Neural cell (in vitro differentiated cells): Measurements from ENCODE around the gene CGB7. TPM values are rescaled to one million over a fixed set of nuclear protein-coding genes. Genes with fewer than 3 reads are reported as not detected.
"Not testable (repeated sequence)": the region's sequence is repeated elsewhere in the genome, so short reads cannot be mapped to it uniquely, and the experiment has no call there.

ENCODE experiments used
- H2AFZ ChIP-seq: fragments of 200-600, 300-800 bp; sonication (generic), shearing (Covaris generic); 2 replicates; pipeline ENCODE4 v1.6.0; 2014; ENCODE audit warnings: low read depth, mild to moderate bottlenecking, antibody characterized with exemption, low read length, moderate library complexity
- H3F3A ChIP-seq: fragments of 200-600 bp; shearing (Covaris generic); 2 replicates; pipeline ENCODE4 v1.6.1; 2016; ENCODE audit warnings: mild to moderate bottlenecking, moderate library complexity, mixed read lengths, antibody characterized with exemption, low read length; ENCODE audit not compliant: insufficient read depth, poor library complexity, severe bottlenecking
- H3K27ac ChIP-seq: fragments of 200-600, 300-800 bp; sonication (generic), shearing (Covaris generic); 2 replicates; pipeline ENCODE4 v1.5.1; 2014; ENCODE audit warnings: mild to moderate bottlenecking, low read length, moderate library complexity
- H3K27me3 ChIP-seq: fragments of 300-800, 200-600 bp; sonication (generic), shearing (Covaris generic); 2 replicates; pipeline ENCODE4 v1.6.0; 2014; ENCODE audit warnings: mild to moderate bottlenecking, low read depth, low read length, moderate library complexity; ENCODE audit not compliant: insufficient read depth
- H3K36me3 ChIP-seq: fragments of 300-800, 200-600 bp; sonication (generic), shearing (Covaris generic); 2 replicates; pipeline ENCODE4 v1.5.1; 2014; ENCODE audit warnings: mild to moderate bottlenecking, antibody characterized with exemption, low read length, moderate library complexity; ENCODE audit not compliant: insufficient read depth
- H3K4me2 ChIP-seq: fragments of 300-800, 200-600 bp; sonication (generic), shearing (Covaris generic); 2 replicates; pipeline ENCODE4 v1.6.0; 2014; ENCODE audit warnings: mild to moderate bottlenecking, low read length
- H3K4me3 ChIP-seq: fragments of 300-800, 200-600 bp; sonication (generic), shearing (Covaris generic); 2 replicates; pipeline ENCODE4 v1.5.1; 2014; ENCODE audit warnings: mild to moderate bottlenecking, low read length, moderate library complexity
- H3K79me2 ChIP-seq: fragments of 200-600 bp; shearing (Covaris generic); replicated peaks from 2 replicates; pipeline ENCODE4 v1.6.0; 2014; ENCODE audit warnings: mild to moderate bottlenecking, low read length, moderate library complexity; ENCODE audit not compliant: insufficient read depth
- H3K9ac ChIP-seq: fragments of 300-800, 200-600 bp; sonication (generic), shearing (Covaris generic); 2 replicates; pipeline ENCODE4 v1.6.1; 2016; ENCODE audit warnings: mild to moderate bottlenecking, low read length, mixed read lengths
- H3K9me2 ChIP-seq: fragments of 200-600 bp; shearing (Covaris generic); 2 replicates; pipeline ENCODE4 v1.6.1; 2016; ENCODE audit warnings: mild to moderate bottlenecking, low read length, mixed read lengths; ENCODE audit not compliant: insufficient read depth
- H3K9me3 ChIP-seq: fragments of 200-600, 300-800 bp; sonication (generic), shearing (Covaris generic); 2 replicates; pipeline ENCODE4 v1.6.1; 2016; ENCODE audit warnings: mild to moderate bottlenecking, mixed run types, low read length, moderate library complexity, mixed read lengths
- H4K20me1 ChIP-seq: fragments of 200-600 bp; shearing (Covaris generic); 2 replicates; pipeline ENCODE4 v1.6.1; 2016; ENCODE audit warnings: mild to moderate bottlenecking, mixed run types; ENCODE audit not compliant: insufficient read depth
- polyA plus RNA-seq: library from polyadenylated mRNA; depleted of rRNA; stranded (reverse); fragments of >200 nt; gene quantifications from 2 replicates; pipeline ENCODE4 v1.2.3, GENCODE V29; 2014

Gene CGB7
- polyA plus RNA-seq, 1 donor from 2014 or later: not detected

DNA sequence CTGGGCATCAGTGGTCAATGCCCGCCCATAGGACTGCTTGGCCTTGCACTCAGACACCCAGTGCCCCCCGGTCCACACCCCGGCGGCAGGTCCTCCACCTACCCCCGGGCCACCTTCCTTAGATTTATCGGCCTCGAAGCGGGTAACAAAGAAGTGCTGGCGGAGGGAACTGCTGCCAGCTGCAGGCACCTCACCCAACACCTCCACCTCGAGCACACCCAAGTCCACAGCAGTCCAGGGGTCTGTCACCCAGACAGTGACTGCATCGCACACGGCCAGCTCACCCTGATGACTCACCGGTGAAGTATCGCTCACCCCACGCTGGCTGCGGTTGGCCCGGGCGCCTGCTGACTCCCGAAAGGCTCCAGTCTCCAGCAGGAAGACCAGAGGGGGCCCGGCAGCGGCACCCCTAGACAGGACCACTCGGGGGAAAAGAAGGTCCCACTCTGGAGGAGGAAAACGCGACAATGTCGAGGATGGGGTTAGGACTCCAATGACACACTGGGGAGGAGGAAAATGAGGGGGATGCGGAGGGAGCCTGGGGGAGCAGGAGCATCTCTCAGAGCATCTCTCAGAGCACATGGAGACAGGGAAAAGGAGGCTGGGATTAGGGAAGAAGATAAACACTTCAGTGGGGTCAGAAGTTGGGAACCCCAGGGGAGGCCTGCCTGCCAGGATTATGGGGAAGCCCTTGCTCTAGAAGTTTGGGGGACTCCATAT, 18.8 kb downstream of the CGB7 start:
- not testable (repeated sequence) for H2AFZ ChIP-seq, H4K20me1 ChIP-seq, H3K27me3 ChIP-seq, H3K36me3 ChIP-seq, H3K9me3 ChIP-seq, H3K27ac ChIP-seq, H3K9me2 ChIP-seq, H3K9ac ChIP-seq, H3F3A ChIP-seq, H3K4me3 ChIP-seq, H3K79me2 ChIP-seq, H3K4me2 ChIP-seq

DNA sequence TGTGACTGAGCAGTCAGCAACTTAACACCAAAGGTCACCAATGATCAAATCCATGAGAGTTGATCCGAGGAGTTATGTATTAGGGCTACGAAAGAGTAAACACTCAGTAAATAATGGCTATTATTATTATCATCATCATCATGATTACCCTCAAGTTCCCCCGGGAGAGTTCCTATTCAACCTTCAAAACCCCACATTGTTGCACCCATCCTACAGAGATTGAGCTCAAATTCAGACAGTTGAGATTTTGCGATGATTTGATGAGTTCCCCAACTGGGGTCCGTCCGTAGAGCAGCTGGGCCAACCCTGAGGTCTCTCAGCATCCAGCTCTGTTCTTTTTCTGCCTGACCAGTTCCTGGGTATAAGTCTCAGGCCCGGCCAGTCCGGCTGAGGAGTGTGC, 19.4 kb downstream of the CGB7 start:
- not testable (repeated sequence) for H3K79me2 ChIP-seq, H2AFZ ChIP-seq, H3K9me3 ChIP-seq, H3K9ac ChIP-seq, H3K36me3 ChIP-seq, H3K4me3 ChIP-seq, H3F3A ChIP-seq, H3K27ac ChIP-seq, H3K4me2 ChIP-seq, H3K9me2 ChIP-seq, H3K27me3 ChIP-seq, H4K20me1 ChIP-seq

DNA sequence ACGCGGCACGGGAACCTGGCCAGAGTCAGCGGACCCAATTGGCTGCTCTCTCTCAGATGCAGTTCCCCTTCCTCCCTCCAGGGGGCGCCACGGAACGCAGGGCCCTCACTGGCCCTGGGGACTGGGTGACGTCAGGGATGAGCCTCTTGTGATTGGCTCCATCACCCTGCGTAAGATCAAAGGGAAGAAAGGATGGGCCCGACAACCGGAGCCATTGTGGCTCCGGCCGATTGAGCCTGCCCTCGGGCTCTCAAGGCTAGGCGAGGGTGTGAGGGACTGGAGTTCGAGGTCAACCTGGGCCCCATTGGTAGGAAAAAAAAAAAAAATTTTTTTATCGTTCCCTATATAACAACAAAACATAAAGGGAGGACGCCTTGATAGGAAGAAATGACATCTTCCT, 20.7 kb downstream of the CGB7 start, which contains the start of gene CGB1:
Gene CGB1, minus strand, starts transcription at position 81 of the 400 bp plus-strand sequence. CDS start 184 bp downstream, outside the sequence.
- H3K79me2 ChIP-seq: not testable (repeated sequence)

DNA sequence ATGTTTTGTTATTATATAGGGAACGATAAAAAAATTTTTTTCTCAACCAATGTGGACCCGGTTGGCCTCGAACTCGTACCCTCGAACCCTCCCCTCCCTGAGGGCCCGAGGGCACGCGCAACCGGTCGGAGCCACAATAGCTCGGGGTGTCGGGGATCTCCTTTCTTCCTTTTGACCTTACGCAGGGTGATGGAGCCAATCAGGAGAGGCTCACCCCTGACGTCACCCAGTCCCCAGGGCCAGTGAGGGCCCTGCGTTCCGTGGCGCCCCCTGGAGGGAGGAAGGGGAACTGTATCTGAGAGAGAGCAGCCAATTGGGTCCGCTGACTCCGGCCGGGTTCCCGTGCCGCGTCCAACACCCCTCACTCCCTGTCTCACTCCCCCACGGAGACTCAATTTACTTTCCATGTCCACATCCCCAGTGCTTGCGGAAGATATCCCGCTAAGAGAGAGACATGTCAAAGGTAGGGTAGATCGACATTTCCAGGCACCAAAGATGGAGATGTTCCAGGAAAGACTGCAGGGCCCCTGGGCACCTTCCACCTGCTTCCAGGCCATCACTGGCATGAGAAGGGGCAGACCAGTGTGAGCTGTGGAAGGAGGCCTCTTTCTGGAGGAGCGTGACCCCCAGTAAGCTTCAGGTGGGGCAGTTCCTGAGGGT, 25.8 kb downstream of the CGB7 start, which contains the start of gene CGB2:
Gene CGB2, plus strand, starts transcription at position 249 of the 660 bp plus-strand sequence. Its CDS starts 206 bp downstream, at position 455.
- not testable (repeated sequence) for H3K9me2 ChIP-seq, H3K4me3 ChIP-seq, H3K4me2 ChIP-seq, H2AFZ ChIP-seq, H4K20me1 ChIP-seq, H3K79me2 ChIP-seq, H3K9me3 ChIP-seq, H3K27me3 ChIP-seq, H3K27ac ChIP-seq, H3F3A ChIP-seq, H3K9ac ChIP-seq, H3K36me3 ChIP-seq

More for the DNA sequence above, 20.7 kb downstream of the CGB7 start, which contains the start of gene CGB1:
- not testable (repeated sequence) for H3K27me3 ChIP-seq, H4K20me1 ChIP-seq, H3K9me2 ChIP-seq, H3K9me3 ChIP-seq, H3K4me3 ChIP-seq, H3K9ac ChIP-seq, H3K27ac ChIP-seq, H2AFZ ChIP-seq, H3K4me2 ChIP-seq, H3F3A ChIP-seq, H3K36me3 ChIP-seq

DNA sequence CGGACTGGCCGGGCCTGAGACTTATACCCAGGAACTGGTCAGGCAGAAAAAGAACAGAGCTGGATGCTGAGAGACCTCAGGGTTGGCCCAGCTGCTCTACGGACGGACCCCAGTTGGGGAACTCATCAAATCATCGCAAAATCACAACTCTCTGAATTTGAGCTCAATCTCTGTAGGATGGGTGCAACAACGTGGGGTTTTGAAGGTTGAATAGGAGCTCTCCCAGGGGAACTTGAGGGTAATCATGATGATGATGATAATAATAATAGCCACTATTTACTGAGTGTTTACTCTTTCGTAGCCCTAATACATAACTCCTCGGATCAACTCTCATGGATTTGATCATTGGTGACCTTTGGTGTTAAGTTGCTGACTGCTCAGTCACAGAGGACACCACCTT, 27.2 kb downstream of the CGB7 start:
- H3K9me3 ChIP-seq, H3K4me3 ChIP-seq, H3K36me3 ChIP-seq, H3K27me3 ChIP-seq, H3K79me2 ChIP-seq, H3F3A ChIP-seq, H3K9ac ChIP-seq, H3K9me2 ChIP-seq, H3K27ac ChIP-seq, H2AFZ ChIP-seq, H3K4me2 ChIP-seq, H4K20me1 ChIP-seq: not testable (repeated sequence)

DNA sequence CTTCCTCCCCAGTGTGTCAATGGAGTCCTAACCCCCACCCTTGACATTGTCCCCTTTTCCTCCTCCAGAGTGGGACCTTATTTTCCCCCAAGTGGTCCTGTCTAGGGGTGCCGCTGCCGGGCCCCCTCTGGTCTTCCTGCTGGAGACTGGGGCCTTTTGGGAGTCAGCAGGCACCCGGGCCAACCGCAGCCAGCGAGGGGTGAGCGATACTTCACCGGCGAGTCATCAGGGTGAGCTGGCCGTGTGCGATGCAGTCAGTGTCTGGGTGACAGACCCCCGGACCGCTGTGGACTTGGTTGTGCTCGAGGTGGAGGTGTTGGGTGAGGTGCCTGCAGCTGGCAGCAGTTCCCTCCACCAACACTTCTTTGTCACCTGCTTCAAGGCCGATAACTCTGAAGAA, 27.8 kb downstream of the CGB7 start:
- not testable (repeated sequence) for H3K79me2 ChIP-seq, H3K27ac ChIP-seq, H3K4me3 ChIP-seq, H3K27me3 ChIP-seq, H3K9ac ChIP-seq, H3K9me3 ChIP-seq, H3F3A ChIP-seq, H3K4me2 ChIP-seq, H3K9me2 ChIP-seq, H4K20me1 ChIP-seq, H2AFZ ChIP-seq, H3K36me3 ChIP-seq

DNA sequence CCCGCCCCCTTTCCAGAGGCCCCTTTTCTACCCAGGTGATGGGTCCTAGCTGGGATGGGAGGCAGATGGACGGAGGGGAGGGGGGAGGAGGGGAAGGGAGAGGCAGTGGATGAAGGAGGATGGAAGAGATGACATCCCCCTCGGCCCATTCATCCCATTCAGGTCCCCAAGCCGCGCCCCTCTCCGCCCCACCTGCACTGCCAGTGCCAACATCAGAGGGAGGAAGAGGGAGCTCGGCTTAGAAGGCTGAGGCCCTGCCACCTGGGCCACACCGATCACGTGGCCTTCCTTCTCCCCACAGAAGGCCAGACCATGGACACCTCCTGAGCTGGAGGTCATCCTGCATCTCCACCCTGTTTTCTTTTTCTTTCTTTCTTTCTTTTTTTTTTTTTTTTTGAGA, 28.9 kb downstream of the CGB7 start:
- not testable (repeated sequence) for H3K27me3 ChIP-seq, H3K27ac ChIP-seq, H3K9me2 ChIP-seq, H3K4me3 ChIP-seq, H3K9me3 ChIP-seq, H3K4me2 ChIP-seq, H4K20me1 ChIP-seq, H3K9ac ChIP-seq, H3K79me2 ChIP-seq, H2AFZ ChIP-seq, H3K36me3 ChIP-seq, H3F3A ChIP-seq

DNA sequence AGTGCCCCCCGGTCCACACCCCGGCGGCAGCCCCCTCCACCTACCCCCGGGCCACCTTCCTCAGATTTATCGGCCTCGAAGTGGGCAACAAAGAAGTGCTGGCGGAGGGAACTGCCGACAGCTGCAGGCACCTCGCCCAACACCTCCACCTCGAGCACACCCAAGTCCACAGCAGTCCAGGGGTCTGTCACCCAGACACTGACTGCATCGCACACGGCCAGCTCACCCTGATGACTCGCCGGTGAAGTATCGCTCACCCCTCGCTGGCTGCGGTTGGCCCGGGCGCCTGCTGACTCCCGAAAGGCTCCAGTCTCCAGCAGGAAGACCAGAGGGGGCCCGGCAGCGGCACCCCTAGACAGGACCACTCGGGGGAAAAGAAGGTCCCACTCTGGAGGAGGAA, 31.9 kb downstream of the CGB7 start:
- H3K36me3 ChIP-seq, H4K20me1 ChIP-seq, H3K27me3 ChIP-seq, H3K4me2 ChIP-seq, H3K4me3 ChIP-seq, H3K9me2 ChIP-seq, H2AFZ ChIP-seq, H3F3A ChIP-seq, H3K9me3 ChIP-seq, H3K9ac ChIP-seq, H3K79me2 ChIP-seq, H3K27ac ChIP-seq: not testable (repeated sequence)
